Vagina (tissue), 2 donors: ENCODE data around the gene CAB39L.

Experiments used
- CTCF ChIP-seq, 3 experiments: fragments of 450-650 bp in 2 of 3; fragments of 200-600 bp in 1 of 3; sonication (generic) in 1 of 3; IDR thresholded peaks; one replicate each; pipeline ENCODE4 v1.5.1; 2017 to 2019; ENCODE audit warnings: antibody characterized with exemption in 3 of 3, mild to moderate bottlenecking in 2 of 3, moderate library complexity in 2 of 3
- POLR2A ChIP-seq, 2 donors: fragments of 450-650 bp; IDR thresholded peaks; one replicate each; pipeline ENCODE4 v1.6.1; 2017; ENCODE audit warnings: antibody characterized with exemption in 2 of 2, mild to moderate bottlenecking in 2 of 2, moderate library complexity in 2 of 2
- POLR2AphosphoS5 ChIP-seq, 2 donors: sonication (generic); formaldehyde crosslinking; IDR thresholded peaks; one replicate each; pipeline ENCODE4 v1.9.0; 2017; ENCODE audit warnings: antibody characterized with exemption in 2 of 2, mild to moderate bottlenecking in 2 of 2, low read depth in 1 of 2; ENCODE audit not compliant: insufficient read depth in 1 of 2

- TF ChIP-seq CTCF (IDR thresholded peaks at IDR 0.05), result no peak
- TF ChIP-seq POLR2AphosphoS5 (IDR thresholded peaks at IDR 0.05; ENCODE audit: insufficient read depth in 1 of 2, low read depth in 1 of 2), result no peak
- TF ChIP-seq POLR2A (IDR thresholded peaks at IDR 0.05), result no peak
These were observed 139.5 kb downstream of the CAB39L start for GRCh38 chr13:49304356-49304755.
